ENCODE data around the gene RBMS1.

DNA sequence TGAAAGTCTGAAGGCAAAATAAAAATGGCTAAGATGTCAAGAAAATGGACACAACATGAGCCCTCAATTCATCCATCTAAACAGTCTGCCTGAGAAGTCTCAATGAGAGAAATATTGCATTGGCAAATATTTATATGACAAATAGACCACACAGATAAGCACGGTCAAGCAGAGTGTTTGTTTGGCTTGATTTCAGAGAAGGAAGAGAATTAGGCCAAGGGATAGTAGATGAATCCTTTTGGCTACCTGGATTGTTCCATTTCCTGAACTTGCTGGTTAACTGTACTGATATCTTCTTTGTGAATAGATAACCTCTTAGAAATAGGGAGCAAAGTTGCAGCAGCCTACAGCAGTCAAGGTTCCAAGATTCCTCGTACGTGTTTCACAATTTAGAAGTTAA lies 129.6 kb downstream of the RBMS1 start:
- TF ChIP-seq CTCF (IDR thresholded peaks at IDR 0.05) (no peak), POLR2A (IDR thresholded peaks at IDR 0.05) (no peak)
